IMR-90 (cell line): ENCODE data around the gene HIVEP3. TPM values are rescaled to one million over a fixed set of nuclear protein-coding genes. Genes with fewer than 3 reads are reported as not detected.

ENCODE experiments used
- ATAC-seq: fragments of 200-7000 bp; cut with Tn5 transposase; 2 replicates; pipeline ENCODE4 v1.9.1; 2020; ENCODE audit warnings: low read depth, mild to moderate bottlenecking, moderate library complexity
- BruUV-seq: library from RNA; stranded (reverse); fragments of 400-500 nt; replicated peaks from 2 replicates; lab custom pipeline; 2021; lab: Mats Ljungman, UMichigan
- CTCF ChIA-PET: fragments of 300-600 bp; formaldehyde crosslinking; extraction: SDS; loops from one replicate; lab custom pipeline; 2021; ENCODE audit warnings: antibody characterized with exemption; lab: Yijun Ruan, JAX
- POLR2A ChIA-PET: fragments of 300-600 bp; sonication (Branson Sonifier 250); formaldehyde crosslinking; loops from one replicate; lab custom pipeline; 2022; ENCODE audit warnings: antibody characterized with exemption; ENCODE audit not compliant: unreplicated experiment; lab: Charles Lee
- DNase-seq: peaks from one replicate; pipeline ENCODE4 v3.0.0; 2013
- H2AFZ ChIP-seq: replicated peaks from 2 replicates; pipeline ENCODE3; 2013; ENCODE audit warnings: low read length, mild to moderate bottlenecking; ENCODE audit not compliant: poor library complexity
- H2AK5ac ChIP-seq: 2 replicates; pipeline ENCODE4 v1.6.1; 2013; ENCODE audit warnings: low read depth, low read length, inconsistent platforms
- H2AK9ac ChIP-seq: replicated peaks from 2 replicates; pipeline ENCODE3; 2013; ENCODE audit warnings: mild to moderate bottlenecking, low read depth, low read length, moderate library complexity; ENCODE audit not compliant: poor library complexity
- H2BK120ac ChIP-seq: 2 replicates; pipeline ENCODE4 v1.6.1; 2013; ENCODE audit warnings: low read depth, low read length, inconsistent platforms
- H2BK15ac ChIP-seq: 3 replicates; pipeline ENCODE4 v1.6.1; 2013; ENCODE audit warnings: low read depth, low read length, inconsistent platforms
- H2BK20ac ChIP-seq: 2 replicates; pipeline ENCODE4 v1.6.1; 2013; ENCODE audit warnings: low read depth, mild to moderate bottlenecking, inconsistent platforms, low read length, moderate library complexity
- H2BK5ac ChIP-seq: 2 replicates; pipeline ENCODE4 v1.6.1; 2013; ENCODE audit warnings: mild to moderate bottlenecking, low read depth, low read length, inconsistent platforms; ENCODE audit not compliant: poor library complexity, severe bottlenecking
- H3K14ac ChIP-seq: replicated peaks from 2 replicates; pipeline ENCODE4 v1.6.1; 2013; ENCODE audit warnings: low read depth, low read length, inconsistent platforms
- H3K18ac ChIP-seq: 2 replicates; pipeline ENCODE4 v1.6.1; 2013; ENCODE audit warnings: low read depth, low read length, control low read depth
- H3K23ac ChIP-seq: 2 replicates; pipeline ENCODE4 v1.6.1; 2013; ENCODE audit warnings: low read depth, low read length, inconsistent platforms
- H3K27ac ChIP-seq: 2 replicates; pipeline ENCODE4 v1.5.1; 2013; ENCODE audit warnings: mild to moderate bottlenecking, control low read depth, low read length; ENCODE audit not compliant: insufficient read depth
- H3K27me3 ChIP-seq: 2 replicates; pipeline ENCODE4 v1.6.1; 2013; ENCODE audit warnings: low read length; ENCODE audit not compliant: control insufficient read depth, insufficient read depth
- H3K36me3 ChIP-seq: 2 replicates; pipeline ENCODE4 v1.6.1; 2013; ENCODE audit warnings: low read length, mixed read lengths; ENCODE audit not compliant: control insufficient read depth, insufficient read depth
- H3K4ac ChIP-seq: 2 replicates; pipeline ENCODE4 v1.6.1; 2013; ENCODE audit warnings: low read depth, low read length, inconsistent platforms
- H3K4me1 ChIP-seq: 2 replicates; pipeline ENCODE4 v1.6.1; 2013; ENCODE audit warnings: low read length, mixed read lengths; ENCODE audit not compliant: control insufficient read depth, insufficient read depth
- H3K4me2 ChIP-seq: 2 replicates; pipeline ENCODE4 v1.6.1; 2013; ENCODE audit warnings: low read depth, mild to moderate bottlenecking, control low read depth, low read length, moderate library complexity
- H3K4me3 ChIP-seq: 2 replicates; pipeline ENCODE4 v1.5.1; 2013; ENCODE audit warnings: low read depth, mild to moderate bottlenecking, control low read depth, low read length, moderate library complexity; ENCODE audit not compliant: insufficient read depth
- H3K56ac ChIP-seq: 2 replicates; pipeline ENCODE4 v1.6.1; 2013; ENCODE audit warnings: low read length, inconsistent platforms; ENCODE audit not compliant: insufficient read depth; ENCODE audit errors: extremely low read depth
- H3K79me1 ChIP-seq, 2 experiments: 2 replicates each; pipeline ENCODE4 v1.6.1; 2013; ENCODE audit warnings: low read length in 2 of 2, inconsistent platforms in 1 of 2, low read depth in 1 of 2
- H3K9ac ChIP-seq: 2 replicates; pipeline ENCODE4 v1.6.1; 2013; ENCODE audit warnings: low read depth, low read length, control low read depth
- H3K9me1 ChIP-seq: 2 replicates; pipeline ENCODE4 v1.6.1; 2013; ENCODE audit warnings: low read length, inconsistent platforms; ENCODE audit not compliant: insufficient read depth
- H3K9me3 ChIP-seq: 2 replicates; pipeline ENCODE4 v1.6.1; 2013; ENCODE audit warnings: low read length; ENCODE audit not compliant: control insufficient read depth, insufficient read depth
- H4K20me1 ChIP-seq: 2 replicates; pipeline ENCODE4 v1.6.1; 2013; ENCODE audit warnings: low read length, inconsistent platforms; ENCODE audit not compliant: insufficient read depth
- H4K5ac ChIP-seq: 2 replicates; pipeline ENCODE4 v1.6.1; 2013; ENCODE audit warnings: mild to moderate bottlenecking, low read depth, low read length, control low read depth
- H4K8ac ChIP-seq, 2 experiments: 2 replicates each; pipeline ENCODE4 v1.6.1; 2013; ENCODE audit warnings: low read depth in 2 of 2, low read length in 2 of 2, control low read depth in 1 of 2, inconsistent platforms in 1 of 2
- H4K91ac ChIP-seq: 2 replicates; pipeline ENCODE4 v1.6.1; 2013; ENCODE audit warnings: low read depth, low read length, inconsistent platforms; ENCODE audit not compliant: insufficient read depth
- FOS ChIP-seq: fragments of 150-350 bp; IDR thresholded peaks from 2 replicates; pipeline ENCODE4 v1.6.1; 2016; ENCODE audit warnings: low read depth, low read length
- MAZ ChIP-seq: IDR thresholded peaks from 2 replicates; pipeline ENCODE4 v1.6.1; 2012; ENCODE audit warnings: low read depth, mild to moderate bottlenecking, low read length, improper control_type of control experiment, moderate library complexity, borderline replicate concordance
- RAD21 ChIP-seq: IDR thresholded peaks from 2 replicates; pipeline ENCODE4 v1.6.1; 2012; ENCODE audit warnings: low read length, improper control_type of control experiment
- WGBS, 2 experiments: methylation state at CpG; one replicate each; pipeline versions ENCODE4 v1.1.5 to v1.1.7; 2013; ENCODE audit warnings: missing lambda C conversion rate in 2 of 2; ENCODE audit not compliant: insufficient read length in 1 of 2; ENCODE audit errors: extremely low coverage in 2 of 2; 5-methylcytosine and 5-hydroxymethylcytosine counted together
- dilution Hi-C: fragments of 300-500 bp; cut with HindIII; formaldehyde crosslinking; loops from one replicate; pipeline ENCODE4 v1.14.3; 2018; ENCODE audit warnings: low sequenced_read_pairs; ENCODE audit not compliant: unreplicated experiment
- in situ Hi-C: fragments of 300-500 bp; cut with MboI; formaldehyde crosslinking; loops from 3 replicates; pipeline ENCODE4 v1.14.3; 2019; ENCODE audit warnings: low sequenced_read_pairs, inconsistent platforms, mixed read lengths
- intact Hi-C: fragments of 100-400 bp; cut with micrococcal nuclease; formaldehyde crosslinking; loops from 2 replicates; pipeline ENCODE4 v1.10.0; 2022
- polyA plus RNA-seq, 3 experiments: library from polyadenylated mRNA; depleted of rRNA; stranded (reverse); fragments of >200 nt; gene quantifications; 2 replicates each; pipeline ENCODE4 v1.2.3, GENCODE V29; 2012; ENCODE audit warnings: low replicate concordance in 1 of 3
- total RNA-seq: library from RNA; depleted of rRNA; stranded (reverse); fragments of >200 nt; gene quantifications from 2 replicates; pipeline ENCODE4 v1.2.3, GENCODE V29; 2012

HIVEP3 gene
- total and polyA plus RNA-seq, 2 of the 4 experiments (the other 2 are of a cell fraction): 1.4 to 4.0 TPM

- 53% methylated on average over 5 of the region's 18 CpGs; no CpG with 5 or more reads in 1 of the 2 experiments for WGBS, 2 experiments
- dilution Hi-C loops: no loop called here
- Histone ChIP-seq H2AK9ac (no peak overlapping the region), H3K36me3 (no peaks in the 10 kb centered on the region), H3K4me2 (peak overlapping the region; percentile 82), H4K8ac (no peak overlapping the region), H2AFZ (peak overlapping the region; percentile 89), H3K4me1 (peaks cover 9% of the 10 kb centered on the region), H3K27ac (no peak overlapping the region), H3K4ac (no peak overlapping the region), H2BK120ac (no peak overlapping the region), H3K23ac (no peak overlapping the region), H3K4me3 (peak overlapping the region; percentile 28; the same call in 1 of the 2 replicates), H3K56ac (no peak overlapping the region), H2AK5ac (no peak overlapping the region), H2BK20ac (no peak overlapping the region), H4K20me1 (no peaks in the 10 kb centered on the region), H3K9ac (no peak overlapping the region; the same call in 1 of the 2 replicates), H3K14ac (no peak overlapping the region), H3K18ac (no peak overlapping the region), H3K79me1 (peaks cover 3 to 6% of the 10 kb centered on the region in 2 experiments; a peak in 1 of 4 replicates), H2BK15ac (no peak overlapping the region), H2BK5ac (no peak overlapping the region), H3K27me3 (0 out of 2 replicates have a peak, but pooled peaks cover 4% of the 10 kb centered on the region), H4K91ac (no peak overlapping the region), H4K5ac (no peak overlapping the region), H3K9me1 (peaks cover 2% of the 10 kb centered on the region; the same call in 1 of the 2 replicates), H3K9me3 (peaks cover 2% of the 10 kb centered on the region; the same call in 1 of the 2 replicates)
- intact Hi-C loops: loop anchor here (5.0 kb wide), 1 partner anchor 117 kb away; no protein-coding TSS in a partner anchor
- ATAC-seq (peak; percentile 63), DNase-seq (peak; percentile 26)
- BruUV-seq: no TSS peak
- TF ChIP-seq FOS (no peak), MAZ (no peak), RAD21 (no peak)
- POLR2A ChIA-PET: no interaction called here
- CTCF ChIA-PET: no interaction called here
- in situ Hi-C loops: no loop called here
Measured at GRCh38 chr1:41919764-41920397, 1.2 kb upstream of the HIVEP3 start.
